Suppressor macrophage treated with lipopolysaccharide for 4 hours (primary cell): ENCODE measurements around the gene PSMD8.
"Not testable (repeated sequence)": the region's sequence is repeated elsewhere in the genome, so short reads cannot be mapped to it uniquely, and the experiment has no call there.

Experiments
- DNase-seq: peaks from one replicate; pipeline ENCODE4 v3.0.0-alpha.2; 2020

PSMD8 gene

GRCh38 chr19:38388349-38389100 is 14.2 kb downstream of the PSMD8 start, which contains the start of gene SPRED3:
SPRED3 (plus strand) TSS chr19:38388697; CDS start chr19:38390303, 1,606 bp downstream.
- DNase-seq = no peak

- DNase-seq = peak; percentile 80
Observed at GRCh38 chr19:38389101-38389925, 14.9 kb downstream of the PSMD8 start.

DNA sequence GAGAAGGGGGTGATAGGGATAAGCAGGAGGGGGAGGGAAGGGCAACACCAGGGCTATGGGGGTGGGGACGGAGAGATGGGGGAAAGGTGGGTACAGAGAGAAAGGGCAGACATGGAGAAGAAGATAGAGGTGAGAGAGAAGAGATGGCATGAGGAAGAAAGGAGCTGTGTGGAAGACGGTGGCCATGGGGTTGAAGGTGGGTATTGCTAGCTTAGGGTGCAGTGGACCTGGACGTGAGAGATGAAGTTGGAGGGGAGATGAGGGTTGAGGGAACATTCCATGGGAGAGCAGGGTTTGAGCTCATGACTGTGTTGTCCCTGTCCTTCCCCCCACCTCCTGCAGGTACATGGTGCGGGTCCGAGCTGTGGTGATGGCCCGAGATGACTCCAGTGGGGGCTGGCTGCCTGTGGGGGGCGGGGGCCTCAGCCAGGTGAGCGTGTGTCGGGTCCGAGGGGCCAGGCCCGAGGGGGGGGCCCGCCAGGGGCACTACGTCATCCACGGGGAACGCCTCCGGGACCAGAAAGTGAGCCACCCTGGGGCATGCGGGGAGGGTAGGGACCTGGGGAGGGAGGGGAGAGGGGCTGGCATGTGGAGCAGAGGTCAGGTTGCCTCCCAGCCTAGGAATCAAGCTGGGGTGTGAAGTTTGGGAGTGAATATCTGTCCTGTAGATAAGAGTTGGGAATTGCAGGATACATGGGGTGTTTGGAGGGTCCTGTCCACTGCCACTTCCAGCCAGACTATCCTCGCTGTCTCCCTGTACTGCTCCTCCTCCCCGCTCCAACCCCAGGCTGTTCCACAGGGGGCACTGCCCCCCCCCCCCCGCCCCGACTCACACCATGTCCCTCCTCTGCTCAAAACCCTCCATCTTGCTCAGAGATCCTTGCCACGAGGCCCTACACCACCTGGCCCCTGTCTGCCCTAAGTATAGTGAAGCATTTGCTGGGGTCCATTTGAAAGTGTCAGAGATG is 15.9 kb downstream of the PSMD8 start:
- no peak for DNase-seq

GRCh38 chr19:38391911-38392464 is 17.6 kb downstream of the PSMD8 start:
- no peak for DNase-seq

DNA sequence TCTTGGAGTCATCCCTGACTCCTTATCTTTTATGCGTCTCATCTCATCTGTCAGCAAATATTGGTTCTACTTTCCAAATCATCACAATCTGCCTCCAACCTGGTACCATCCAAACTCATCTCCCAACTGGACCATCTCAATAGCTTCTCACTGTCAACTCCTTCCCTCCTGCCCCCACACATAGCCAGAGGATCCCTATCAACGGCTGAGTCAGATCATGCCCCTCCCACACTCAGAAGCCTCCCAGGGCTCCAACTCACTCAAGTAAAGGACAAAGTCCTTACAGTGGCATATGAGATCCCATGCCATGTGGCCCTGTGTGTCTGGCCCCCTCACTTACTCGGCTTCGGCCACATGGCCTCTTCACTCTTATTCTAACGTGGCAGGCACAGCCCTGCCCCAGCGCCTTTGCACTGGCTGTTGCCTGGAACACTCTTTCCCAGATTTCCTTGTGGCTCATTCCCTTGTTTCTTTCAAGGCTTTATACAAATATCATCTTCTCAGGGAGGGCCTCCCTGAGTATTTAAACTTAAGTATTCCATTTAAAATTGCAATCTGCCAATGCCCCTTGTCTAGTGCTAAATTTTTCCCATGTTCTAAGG is 18.4 kb downstream of the PSMD8 start:
- peak; percentile 57 for DNase-seq

DNA sequence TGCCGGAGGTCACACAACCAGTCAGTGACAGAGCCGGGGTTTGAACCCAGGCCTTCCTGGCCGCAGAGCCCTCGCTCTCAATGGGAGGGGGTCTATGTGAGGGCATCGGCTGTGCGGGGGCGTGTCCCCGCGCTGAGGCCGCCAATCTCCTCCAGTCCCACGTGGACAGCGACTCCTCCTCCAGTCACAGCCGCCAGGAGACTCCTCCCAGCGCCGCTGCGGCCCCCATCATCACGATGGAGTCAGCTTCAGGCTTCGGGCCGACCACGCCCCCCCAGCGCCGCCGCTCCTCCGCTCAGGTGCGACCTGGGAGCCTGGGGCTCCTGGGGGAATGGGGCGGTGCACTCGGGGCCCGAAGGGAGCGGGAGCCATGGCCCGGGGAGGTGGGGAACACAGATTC is 20.1 kb downstream of the PSMD8 start:
- peak; percentile 21 for DNase-seq

GRCh38 chr19:38395381-38396114 is 21.2 kb downstream of the PSMD8 start:
- DNase-seq = peak; percentile 18

- no peak for DNase-seq
Observed at GRCh38 chr19:38399081-38399480, 24.7 kb downstream of the PSMD8 start.

DNA sequence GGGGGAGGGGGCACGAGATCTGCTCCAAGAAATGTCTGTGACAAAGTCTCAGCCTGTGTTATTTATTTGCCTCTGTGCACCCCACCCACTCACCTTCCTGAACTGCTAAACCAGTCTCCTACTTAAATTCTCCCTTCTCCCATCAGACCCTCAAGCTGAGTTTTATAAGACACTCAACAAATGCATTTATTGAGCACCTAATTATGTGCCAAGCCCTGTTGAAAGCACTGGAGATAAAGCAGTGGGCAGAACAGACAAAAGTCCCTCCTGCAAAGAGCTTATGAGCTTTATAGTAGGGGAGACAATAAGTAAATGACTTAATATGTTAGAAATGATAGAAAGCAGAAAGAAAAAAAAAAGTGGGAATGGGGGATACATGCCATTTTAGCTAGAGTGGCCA is 25.2 kb downstream of the PSMD8 start:
- no peak for DNase-seq

DNA sequence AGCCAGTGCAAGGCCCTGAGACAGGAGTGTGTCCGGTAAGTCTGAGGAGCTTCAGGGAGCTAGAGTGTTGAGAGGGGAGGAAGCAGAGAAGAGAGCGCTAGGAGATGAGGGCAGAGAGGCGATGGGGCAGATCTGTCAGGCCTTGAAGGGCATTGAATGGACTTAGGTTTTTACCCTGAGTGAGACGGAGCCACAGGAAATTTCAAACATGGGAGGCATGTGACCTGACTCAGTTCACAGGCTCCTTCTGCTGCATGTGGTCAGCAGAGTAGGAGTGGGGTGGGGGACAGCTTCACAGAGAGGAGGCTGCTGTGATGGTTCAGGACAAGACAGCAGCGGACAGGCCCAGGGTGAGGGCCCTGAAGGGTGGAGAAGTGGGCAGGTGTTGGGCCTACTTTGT is 26.0 kb downstream of the PSMD8 start:
- DNase-seq = no peak

GRCh38 chr19:38401148-38401547 is 26.8 kb downstream of the PSMD8 start:
- no peak for DNase-seq

GRCh38 chr19:38402623-38402966 is 28.2 kb downstream of the PSMD8 start:
- no peak for DNase-seq

- peak; percentile 99 for DNase-seq
Observed at GRCh38 chr19:38402967-38403674, 28.8 kb downstream of the PSMD8 start, which contains the start of gene FAM98C. FAM98C (plus strand) TSS chr19:38403093; CDS start chr19:38403154, 61 bp downstream.

DNA sequence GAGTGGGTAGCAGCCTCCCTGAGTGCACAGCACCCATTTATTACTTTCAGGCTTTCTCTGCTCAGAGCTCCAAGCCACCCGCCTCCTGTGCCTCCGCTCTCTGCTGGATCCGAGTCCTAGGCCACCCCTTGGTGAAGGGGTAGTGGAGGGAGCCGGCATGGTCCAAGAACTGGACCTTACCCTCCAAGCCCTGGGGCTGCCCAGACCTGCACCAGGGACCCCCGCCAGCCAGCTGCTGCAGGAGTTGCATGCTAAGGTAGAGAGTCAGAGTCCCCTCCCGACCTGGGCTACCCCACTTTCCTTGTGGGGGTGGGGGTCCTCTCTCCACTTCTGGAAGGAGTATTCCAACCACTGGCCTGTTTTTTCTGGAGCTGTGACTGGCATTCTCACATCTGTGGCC is 30.5 kb downstream of the PSMD8 start:
- no peak for DNase-seq

DNA sequence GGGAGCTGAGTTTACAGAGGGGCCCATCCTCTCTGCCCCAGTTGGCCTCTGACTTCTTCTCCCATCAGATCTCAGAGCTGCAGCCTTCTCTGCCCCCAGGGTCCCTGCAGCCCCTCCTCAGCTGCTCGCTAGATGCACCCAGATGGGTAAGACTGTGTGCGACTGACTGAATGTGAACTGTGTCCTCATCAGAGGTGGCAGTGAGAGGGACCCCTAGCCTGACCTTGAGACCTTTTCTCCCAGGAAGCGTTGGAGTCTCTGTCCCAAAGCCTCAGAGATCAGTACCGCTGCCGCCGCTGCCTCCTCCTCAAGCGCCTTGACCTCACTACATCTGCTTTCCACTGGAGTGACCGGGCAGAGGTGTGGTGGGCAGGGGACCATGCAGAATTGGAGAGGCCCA is 30.9 kb downstream of the PSMD8 start:
- no peak for DNase-seq

GRCh38 chr19:38409631-38410133 is 35.3 kb downstream of the PSMD8 start:
- no peak for DNase-seq

GRCh38 chr19:38410407-38410806 is 36.0 kb downstream of the PSMD8 start:
- DNase-seq = not testable (repeated sequence)

GRCh38 chr19:38411041-38411712 is 36.8 kb downstream of the PSMD8 start:
- DNase-seq = no peak

DNA sequence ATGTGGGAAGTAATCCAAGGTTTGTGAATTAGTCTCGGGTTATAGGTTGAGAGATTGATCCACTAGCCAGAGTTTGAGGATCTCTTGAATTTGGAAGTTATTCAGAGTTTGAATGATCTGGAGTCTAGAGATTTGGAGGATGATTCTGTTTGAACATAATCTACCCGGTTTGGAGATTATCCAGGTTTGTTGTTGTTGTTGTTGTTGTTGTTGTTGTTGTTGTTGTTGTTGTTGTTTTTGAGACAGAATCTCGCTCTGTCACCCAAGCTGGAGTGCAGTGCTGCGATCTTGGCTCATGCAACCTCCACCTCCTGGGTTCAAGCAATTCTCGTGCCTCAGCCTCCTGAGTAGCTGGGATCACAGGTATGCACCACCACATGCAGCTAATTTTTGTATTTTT is 37.5 kb downstream of the PSMD8 start:
- DNase-seq = not testable (repeated sequence)

GRCh38 chr19:38412491-38412890 is 38.1 kb downstream of the PSMD8 start:
- DNase-seq = no peak
